DND-41 (cell line): ENCODE measurements around the gene ZDHHC14.

Experiments used
- ATAC-seq: fragments of 200-7000 bp; cut with Tn5 transposase; 3 replicates; pipeline ENCODE4 v1.9.1; 2021; ENCODE audit warnings: low read depth; ENCODE audit not compliant: insufficient read depth
- DNase-seq: peaks from one replicate; pipeline ENCODE4 v3.0.0-alpha.2; 2020
- H2AFZ ChIP-seq: 2 replicates; pipeline ENCODE4 v1.6.0; 2012; ENCODE audit warnings: low read depth, low read length
- H3K27ac ChIP-seq: 2 replicates; pipeline ENCODE4 v1.5.1; 2012; ENCODE audit warnings: low read length, inconsistent platforms
- H3K27me3 ChIP-seq: fragments of 200-600 bp; sonication (generic); 2 replicates; pipeline ENCODE4 v1.6.0; 2012; ENCODE audit warnings: low read length, mild to moderate bottlenecking, inconsistent platforms; ENCODE audit not compliant: insufficient read depth, poor library complexity
- H3K36me3 ChIP-seq: 2 replicates; pipeline ENCODE4 v1.5.1; 2012; ENCODE audit warnings: low read length, inconsistent platforms; ENCODE audit not compliant: insufficient read depth
- H3K4me1 ChIP-seq: 2 replicates; pipeline ENCODE4 v1.5.1; 2012; ENCODE audit warnings: mild to moderate bottlenecking, low read length; ENCODE audit not compliant: insufficient read depth
- H3K4me2 ChIP-seq: 2 replicates; pipeline ENCODE4 v1.6.0; 2012; ENCODE audit warnings: mild to moderate bottlenecking, moderate library complexity, low read length, inconsistent platforms; ENCODE audit not compliant: insufficient read depth
- H3K4me3 ChIP-seq, 2 experiments: fragments of 200-600 bp in 1 of 2; shearing (Covaris generic) in 1 of 2; 2 replicates each; pipeline ENCODE4 v1.5.1; 2012 to 2016; ENCODE audit warnings: inconsistent platforms in 2 of 2, low read length in 2 of 2, mild to moderate bottlenecking in 2 of 2, low read depth in 1 of 2, moderate library complexity in 1 of 2
- H3K79me2 ChIP-seq: 2 replicates; pipeline ENCODE4 v1.6.0; 2012; ENCODE audit warnings: low read length, inconsistent platforms; ENCODE audit not compliant: insufficient read depth
- H3K9ac ChIP-seq: 2 replicates; pipeline ENCODE4 v1.6.0; 2012; ENCODE audit warnings: low read depth, mild to moderate bottlenecking, inconsistent platforms, low read length, moderate library complexity
- H3K9me3 ChIP-seq: 2 replicates; pipeline ENCODE4 v1.5.1; 2012; ENCODE audit warnings: low read length, moderate library complexity, mild to moderate bottlenecking, inconsistent platforms; ENCODE audit not compliant: insufficient read depth, severe bottlenecking
- H4K20me1 ChIP-seq: 2 replicates; pipeline ENCODE4 v1.6.0; 2012; ENCODE audit warnings: low read length; ENCODE audit not compliant: insufficient read depth
- EZH2 ChIP-seq: IDR thresholded peaks from 3 replicates; pipeline ENCODE4 v1.6.1; 2012; ENCODE audit warnings: borderline replicate concordance, low read depth, mild to moderate bottlenecking, moderate library complexity, low read length, inconsistent platforms; ENCODE audit not compliant: severe bottlenecking
- TF ChIP-seq, protein P1 (sequence below): IDR thresholded peaks from 2 replicates; pipeline ENCODE4 v1.5.1; 2012; ENCODE audit warnings: borderline replicate concordance, low read length, moderate library complexity, mild to moderate bottlenecking; ENCODE audit not compliant: poor library complexity, severe bottlenecking; ENCODE audit errors: extremely low read depth

The ZDHHC14 gene

DNA sequence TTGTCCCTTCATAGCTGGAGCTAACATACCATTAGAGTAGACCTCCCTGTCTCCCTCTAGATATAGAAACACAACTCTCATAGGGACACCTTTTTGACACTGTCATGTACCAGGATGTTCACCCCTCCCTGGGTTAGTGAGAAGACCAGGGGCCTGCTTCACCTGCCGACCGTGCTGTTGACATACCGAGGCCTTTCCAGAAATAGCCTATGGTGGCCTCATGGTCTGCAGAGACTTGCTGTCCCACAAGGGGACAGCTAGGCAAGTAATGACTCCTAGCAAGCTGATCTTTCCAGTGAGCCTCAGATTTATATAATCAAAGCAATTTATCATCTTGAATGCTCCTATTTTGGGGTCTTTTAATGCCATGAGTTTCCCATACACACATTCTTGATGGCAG, 15.0 kb downstream of the ZDHHC14 start:
- no peak for TF ChIP-seq EZH2
- TF ChIP-seq, protein P1, sequence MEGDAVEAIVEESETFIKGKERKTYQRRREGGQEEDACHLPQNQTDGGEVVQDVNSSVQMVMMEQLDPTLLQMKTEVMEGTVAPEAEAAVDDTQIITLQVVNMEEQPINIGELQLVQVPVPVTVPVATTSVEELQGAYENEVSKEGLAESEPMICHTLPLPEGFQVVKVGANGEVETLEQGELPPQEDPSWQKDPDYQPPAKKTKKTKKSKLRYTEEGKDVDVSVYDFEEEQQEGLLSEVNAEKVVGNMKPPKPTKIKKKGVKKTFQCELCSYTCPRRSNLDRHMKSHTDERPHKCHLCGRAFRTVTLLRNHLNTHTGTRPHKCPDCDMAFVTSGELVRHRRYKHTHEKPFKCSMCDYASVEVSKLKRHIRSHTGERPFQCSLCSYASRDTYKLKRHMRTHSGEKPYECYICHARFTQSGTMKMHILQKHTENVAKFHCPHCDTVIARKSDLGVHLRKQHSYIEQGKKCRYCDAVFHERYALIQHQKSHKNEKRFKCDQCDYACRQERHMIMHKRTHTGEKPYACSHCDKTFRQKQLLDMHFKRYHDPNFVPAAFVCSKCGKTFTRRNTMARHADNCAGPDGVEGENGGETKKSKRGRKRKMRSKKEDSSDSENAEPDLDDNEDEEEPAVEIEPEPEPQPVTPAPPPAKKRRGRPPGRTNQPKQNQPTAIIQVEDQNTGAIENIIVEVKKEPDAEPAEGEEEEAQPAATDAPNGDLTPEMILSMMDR, result no peak
- H3K9me3 ChIP-seq, result peaks cover 7% of the 10 kb centered on the region

DNA sequence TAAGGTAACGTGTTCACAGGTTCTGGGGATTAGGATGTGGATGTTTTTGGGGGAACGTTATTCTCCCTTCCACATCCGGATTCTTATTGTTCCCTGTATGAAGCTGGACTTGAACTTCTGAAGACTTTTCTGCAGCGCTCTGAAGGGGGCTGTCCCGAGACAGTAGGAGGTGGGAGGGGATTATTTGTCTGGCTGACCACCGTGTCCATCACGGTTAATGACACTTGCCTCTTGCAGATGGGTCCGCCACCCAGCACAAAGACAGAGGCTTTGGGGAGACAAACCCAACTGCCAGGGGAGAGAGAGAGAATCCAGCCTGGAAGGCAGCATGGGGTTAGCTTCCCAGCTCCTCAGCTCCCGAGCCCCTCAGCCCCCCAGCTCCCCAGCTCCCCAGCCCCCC, 16.7 kb downstream of the ZDHHC14 start:
- ATAC-seq (no peak), DNase-seq (no peak)
- Histone ChIP-seq H3K79me2 (no peaks in the 10 kb centered on the region), H3K27ac (no peak overlapping the region), H3K36me3 (no peaks in the 10 kb centered on the region), H2AFZ (no peak overlapping the region), H4K20me1 (no peaks in the 10 kb centered on the region), H3K4me1 (no peaks in the 10 kb centered on the region), H3K9me3 (no peaks in the 10 kb centered on the region), H3K27me3 (no peaks in the 10 kb centered on the region), H3K9ac (no peak overlapping the region), H3K4me2 (no peak overlapping the region), H3K4me3 (no peak overlapping the region)
- TF ChIP-seq, protein P1, result no peak
- no peak for TF ChIP-seq EZH2

More for the DNA sequence above, 15.0 kb downstream of the ZDHHC14 start:
- DNase-seq, result no peak
- no peaks in the 10 kb centered on the region for H3K36me3 ChIP-seq
- no peak for ATAC-seq
- no peak overlapping the region for H3K4me3 ChIP-seq
- H3K9ac ChIP-seq, result no peak overlapping the region
- H3K27me3 ChIP-seq, result no peaks in the 10 kb centered on the region
- H2AFZ ChIP-seq, result no peak overlapping the region
- H3K79me2 ChIP-seq, result no peaks in the 10 kb centered on the region
- H3K27ac ChIP-seq, result no peak overlapping the region
- H3K4me2 ChIP-seq, result no peak overlapping the region
- no peaks in the 10 kb centered on the region for H3K4me1 ChIP-seq
- H4K20me1 ChIP-seq, result no peaks in the 10 kb centered on the region

DNA sequence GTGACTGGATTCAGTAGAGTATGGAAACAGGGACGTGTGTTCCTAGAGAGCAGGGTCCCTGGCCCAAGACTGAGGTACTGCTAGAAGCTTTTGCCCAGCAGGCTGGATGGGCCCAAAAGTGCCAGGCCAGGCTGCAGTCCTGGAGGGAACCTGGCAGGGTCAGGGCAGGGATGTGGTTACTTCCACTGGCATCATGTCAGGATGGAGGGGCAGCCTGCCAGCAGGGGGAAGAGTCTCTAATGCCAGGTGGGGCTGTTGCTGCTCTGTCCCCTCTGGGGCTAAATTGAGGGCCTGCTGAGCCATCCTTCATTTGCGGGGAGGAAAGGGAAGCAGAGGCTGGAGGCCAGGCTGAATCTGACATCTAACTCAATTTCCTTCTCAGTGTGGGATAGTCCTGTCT, 17.2 kb downstream of the ZDHHC14 start:
- no peaks in the 10 kb centered on the region for H3K4me1 ChIP-seq
- no peak for DNase-seq

DNA sequence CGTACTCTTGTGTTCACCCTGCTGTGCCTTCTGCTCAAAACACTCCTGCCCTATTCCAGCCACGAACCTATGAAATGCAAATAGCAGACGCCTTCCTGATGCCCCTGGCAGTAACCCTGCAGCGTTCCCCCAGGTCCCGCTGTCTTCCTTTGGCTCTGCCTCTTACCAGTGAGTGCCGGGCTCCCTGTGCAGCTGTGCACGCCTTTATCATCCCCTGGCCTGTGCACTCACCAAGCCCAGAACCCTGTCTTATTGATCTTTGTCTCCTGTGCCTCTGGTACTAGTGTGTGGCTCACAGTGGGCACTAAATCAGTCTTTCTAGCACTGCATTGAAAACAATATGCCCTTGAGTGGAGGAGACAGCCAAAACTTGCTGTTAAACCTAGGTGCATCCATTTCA, 19.7 kb downstream of the ZDHHC14 start:
- no peak overlapping the region for H3K27ac ChIP-seq
- DNase-seq (no peak), ATAC-seq (no peak)
- no peaks in the 10 kb centered on the region for H3K4me1 ChIP-seq
- TF ChIP-seq EZH2, result no peak
- TF ChIP-seq, protein P1, result no peak
- no peak overlapping the region for H2AFZ ChIP-seq
- H3K4me3 ChIP-seq, result no peak overlapping the region
- no peak overlapping the region for H3K9ac ChIP-seq
- no peaks in the 10 kb centered on the region for H3K9me3 ChIP-seq
- H3K4me2 ChIP-seq, result no peak overlapping the region
- H3K27me3 ChIP-seq, result no peaks in the 10 kb centered on the region
- no peaks in the 10 kb centered on the region for H4K20me1 ChIP-seq
- H3K36me3 ChIP-seq, result no peaks in the 10 kb centered on the region
- H3K79me2 ChIP-seq, result no peaks in the 10 kb centered on the region

More for the DNA sequence above, 17.2 kb downstream of the ZDHHC14 start:
- Histone ChIP-seq H3K36me3 (no peaks in the 10 kb centered on the region), H3K9ac (no peak overlapping the region), H3K4me2 (no peak overlapping the region), H2AFZ (no peak overlapping the region), H3K4me3 (no peak overlapping the region), H3K27me3 (no peaks in the 10 kb centered on the region), H3K27ac (no peak overlapping the region), H3K79me2 (no peaks in the 10 kb centered on the region), H4K20me1 (no peaks in the 10 kb centered on the region), H3K9me3 (no peaks in the 10 kb centered on the region)
- TF ChIP-seq, protein P1, result no peak
- TF ChIP-seq EZH2, result no peak
- ATAC-seq, result no peak
